HEK293 (cell line): Measurements from ENCODE around the gene ANKRD13D.

ENCODE experiments used
- CTCF ChIP-seq: fragments of 450-650 bp; formaldehyde crosslinking; IDR thresholded peaks from 2 replicates; pipeline ENCODE4 v1.5.1; 2016; ENCODE audit warnings: missing biosample characterization, missing genetic modification characterization
- YY1 ChIP-seq: fragments of 450-650 bp; formaldehyde crosslinking; IDR thresholded peaks from 2 replicates; pipeline ENCODE4 v1.5.1; 2018; ENCODE audit warnings: missing biosample characterization, missing genetic modification characterization

- TF ChIP-seq CTCF (tag by site-specific recombination) = no peak
- TF ChIP-seq YY1 = no peak
Observed at GRCh38 chr11:67295846-67296245, 6.7 kb downstream of the ANKRD13D start.
